ENCODE measurements around the gene ELMO2.
A peak's percentile ranks its signal among the peaks of the same experiment; 100 is the strongest.

ELMO2 gene

GRCh38 chr20:46343975-46344357 is 62.4 kb downstream of the ELMO2 start (continued):
- TF ChIP-seq ZNF704 (tag by site-specific recombination; IDR thresholded peaks at IDR 0.05), result no peak
- no peak for TF ChIP-seq ZBTB48 (tag by site-specific recombination; IDR thresholded peaks at IDR 0.05)
- no peak for TF ChIP-seq ZBTB1 (tag by site-specific recombination; IDR thresholded peaks at IDR 0.05)
- no peak for TF ChIP-seq ZNF404 (tag by site-specific recombination; IDR thresholded peaks at IDR 0.05)

DNA sequence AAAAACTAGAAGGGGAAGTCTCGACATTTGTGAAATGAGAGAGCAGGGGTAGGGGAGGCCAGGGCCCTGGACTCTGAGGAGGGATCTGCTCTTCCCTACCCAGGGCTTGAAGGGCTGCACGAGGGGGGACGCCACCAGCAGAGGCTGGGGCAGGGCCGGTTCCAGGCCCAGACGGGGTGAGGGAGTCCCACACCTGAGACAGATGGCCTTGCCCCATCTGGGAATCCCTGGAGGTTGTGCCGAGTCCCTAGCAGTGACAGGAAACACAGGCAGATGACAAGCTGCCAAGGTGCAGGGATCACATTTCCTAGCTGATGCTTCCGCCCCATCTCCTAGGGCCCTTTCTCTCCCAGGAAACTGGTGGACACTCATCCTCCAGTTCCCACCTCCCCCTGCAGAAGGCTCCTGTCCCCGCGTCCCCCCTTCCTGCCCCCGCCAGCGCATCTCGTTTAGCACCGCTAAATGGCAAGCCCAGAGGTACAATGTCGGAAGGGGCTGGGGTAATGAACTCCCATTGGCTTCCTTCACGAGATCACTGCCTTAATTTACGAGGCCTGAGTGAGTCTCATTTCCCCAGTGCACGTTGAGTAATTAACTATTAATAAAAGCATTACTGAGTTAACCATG is 63.0 kb downstream of the ELMO2 start:
- ChIA-PET CTCF (interaction anchor here (1.1 kb wide), 1 partner anchor 14 kb away, joined by 3 read pairs; no protein-coding TSS in a partner anchor), POLR2A (no interaction called here)
- Histone ChIP-seq H3K4me3 (ENCODE audit: low read depth, low read length) (no peak overlapping the region), H3K9me3 (ENCODE audit: control insufficient read depth, insufficient read depth, low read depth, low read length) (no peaks in the 10 kb centered on the region), H3K27ac (ENCODE audit: extremely low read depth, low read depth, low read length) (no peak overlapping the region), H3K4me1 (ENCODE audit: control insufficient read depth, insufficient read depth, low read length) (no peaks in the 10 kb centered on the region), H3K36me3 (ENCODE audit: control insufficient read depth in 2 of 2, insufficient read depth in 1 of 2, low read length in 2 of 2) (no peaks in the 10 kb centered on the region)
- no peak for TF ChIP-seq KLF10 (tag by site-specific recombination; IDR thresholded peaks at IDR 0.05)
- peak; percentile 24; the same call in 1 of the 2 replicates for TF ChIP-seq GLIS2 (tag by site-specific recombination; IDR thresholded peaks at IDR 0.05)
- no peak for TF ChIP-seq ZNF16 (tag by site-specific recombination; IDR thresholded peaks at IDR 0.05; ENCODE audit: low read depth)
- 0 out of 2 replicates have a peak, but pooled peaks have one; percentile 23 for TF ChIP-seq ZNF398 (tag by site-specific recombination; IDR thresholded peaks at IDR 0.05)
- no peak for TF ChIP-seq ZNF629 (tag by site-specific recombination; IDR thresholded peaks at IDR 0.05)
- TF ChIP-seq ZNF140 (tag by site-specific recombination; IDR thresholded peaks at IDR 0.05), result no peak
- TF ChIP-seq ZNF24 (tag by site-specific recombination; IDR thresholded peaks at IDR 0.05), result no peak
- no peak for TF ChIP-seq GLI4 (tag by site-specific recombination; IDR thresholded peaks at IDR 0.05)
- TF ChIP-seq ZNF132 (tag by site-specific recombination; IDR thresholded peaks at IDR 0.05; ENCODE audit: borderline replicate concordance), result no peak
- no peak for TF ChIP-seq ZNF248 (tag by site-specific recombination; IDR thresholded peaks at IDR 0.05)
- TF ChIP-seq PATZ1 (tag by site-specific recombination; IDR thresholded peaks at IDR 0.05), result no peak
- no peak for TF ChIP-seq ZNF148 (tag by site-specific recombination; IDR thresholded peaks at IDR 0.05; ENCODE audit: borderline replicate concordance)
- TF ChIP-seq RBAK (tag by site-specific recombination; IDR thresholded peaks at IDR 0.05), result no peak
- no peak for TF ChIP-seq ZNF121 (tag by site-specific recombination; IDR thresholded peaks at IDR 0.05)
- TF ChIP-seq GLIS1 (tag by site-specific recombination; IDR thresholded peaks at IDR 0.05), result peak; percentile 2; the same call in 1 of the 2 replicates
- TF ChIP-seq ZBTB48 (tag by site-specific recombination; IDR thresholded peaks at IDR 0.05), result peak; percentile 72; the same call in 1 of the 2 replicates
- TF ChIP-seq, protein P1, sequence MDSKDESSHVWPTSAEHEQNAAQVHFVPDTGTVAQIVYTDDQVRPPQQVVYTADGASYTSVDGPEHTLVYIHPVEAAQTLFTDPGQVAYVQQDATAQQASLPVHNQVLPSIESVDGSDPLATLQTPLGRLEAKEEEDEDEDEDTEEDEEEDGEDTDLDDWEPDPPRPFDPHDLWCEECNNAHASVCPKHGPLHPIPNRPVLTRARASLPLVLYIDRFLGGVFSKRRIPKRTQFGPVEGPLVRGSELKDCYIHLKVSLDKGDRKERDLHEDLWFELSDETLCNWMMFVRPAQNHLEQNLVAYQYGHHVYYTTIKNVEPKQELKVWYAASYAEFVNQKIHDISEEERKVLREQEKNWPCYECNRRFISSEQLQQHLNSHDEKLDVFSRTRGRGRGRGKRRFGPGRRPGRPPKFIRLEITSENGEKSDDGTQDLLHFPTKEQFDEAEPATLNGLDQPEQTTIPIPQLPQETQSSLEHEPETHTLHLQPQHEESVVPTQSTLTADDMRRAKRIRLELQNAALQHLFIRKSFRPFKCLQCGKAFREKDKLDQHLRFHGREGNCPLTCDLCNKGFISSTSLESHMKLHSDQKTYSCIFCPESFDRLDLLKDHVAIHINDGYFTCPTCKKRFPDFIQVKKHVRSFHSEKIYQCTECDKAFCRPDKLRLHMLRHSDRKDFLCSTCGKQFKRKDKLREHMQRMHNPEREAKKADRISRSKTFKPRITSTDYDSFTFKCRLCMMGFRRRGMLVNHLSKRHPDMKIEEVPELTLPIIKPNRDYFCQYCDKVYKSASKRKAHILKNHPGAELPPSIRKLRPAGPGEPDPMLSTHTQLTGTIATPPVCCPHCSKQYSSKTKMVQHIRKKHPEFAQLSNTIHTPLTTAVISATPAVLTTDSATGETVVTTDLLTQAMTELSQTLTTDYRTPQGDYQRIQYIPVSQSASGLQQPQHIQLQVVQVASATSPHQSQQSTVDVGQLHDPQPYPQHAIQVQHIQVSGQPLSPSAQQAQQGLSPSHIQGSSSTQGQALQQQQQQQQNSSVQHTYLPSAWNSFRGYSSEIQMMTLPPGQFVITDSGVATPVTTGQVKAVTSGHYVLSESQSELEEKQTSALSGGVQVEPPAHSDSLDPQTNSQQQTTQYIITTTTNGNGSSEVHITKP (tag by site-specific recombination; IDR thresholded peaks at IDR 0.05), result peak; percentile 56
- peak; percentile 35 for TF ChIP-seq SP2 (tag by site-specific recombination; IDR thresholded peaks at IDR 0.05)
- peak; percentile 38; the same call in 1 of the 2 replicates for TF ChIP-seq ZNF335 (tag by site-specific recombination; conservative IDR thresholded peaks at IDR 0.05)
- TF ChIP-seq ZNF660 (tag by site-specific recombination; IDR thresholded peaks at IDR 0.05), result no peak
- no peak for TF ChIP-seq ZNF473 (tag by site-specific recombination; IDR thresholded peaks at IDR 0.05)
- no peak for TF ChIP-seq ZNF175 (tag by site-specific recombination; IDR thresholded peaks at IDR 0.05)
- no peak for TF ChIP-seq REPIN1 (tag by site-specific recombination; IDR thresholded peaks at IDR 0.05; ENCODE audit: low read depth)

All from HEK293 (cell line).